K562 treated with DMSO at 1 percent for 4 hours (cell line): ENCODE measurements around the gene HAVCR1. TPM values are rescaled to one million over a fixed set of nuclear protein-coding genes. Genes with fewer than 3 reads are reported as not detected.

Source experiments
- total RNA-seq: library from RNA; unstranded; fragments of 300-600 nt; gene quantifications from 2 replicates; pipeline ENCODE4 v1.2.3, GENCODE V29; 2022; ENCODE audit not compliant: insufficient read depth

The HAVCR1 gene
- total RNA-seq: not detected in 2 replicates

GRCh38 chr5:157059093-157059539 lies at the start of gene HAVCR1:
HAVCR1 (minus strand) TSS chr5:157059116; CDS start chr5:157057943, 1,173 bp downstream.

Other genes with a start within 250 kb of the HAVCR1 start
- not detected in 2 replicates for gene PPP1R2B, start 208.8 kb downstream of the HAVCR1 start, total RNA-seq
- not detected in 2 replicates for gene TIMD4, start 95.9 kb downstream of the HAVCR1 start, total RNA-seq
- gene HAVCR2, start 49.9 kb upstream of the HAVCR1 start, total RNA-seq: not detected in 2 replicates
- gene MED7, start 83.7 kb upstream of the HAVCR1 start, total RNA-seq: 1.8 and 2.9 TPM in 2 replicates
- gene GARIN3, start 107.1 kb upstream of the HAVCR1 start, total RNA-seq: not detected in 2 replicates
- gene ITK, start 121.7 kb upstream of the HAVCR1 start, total RNA-seq: not detected in 2 replicates
- gene CYFIP2, start 207.0 kb upstream of the HAVCR1 start, total RNA-seq: 9.7 and 17.0 TPM in 2 replicates